Endothelial cell of umbilical vein (primary cell): ENCODE results near the gene IFT52.

Source experiments
- CTCF ChIP-seq, 2 donors: IDR thresholded peaks; 1 replicate in 1 of 2; 2 replicates in 1 of 2; pipeline ENCODE4 v1.5.1; 2011; ENCODE audit warnings: low read length in 2 of 2, mild to moderate bottlenecking in 2 of 2, moderate library complexity in 2 of 2, control low read depth in 1 of 2, inconsistent platforms in 1 of 2, low read depth in 1 of 2; ENCODE audit not compliant: insufficient read depth in 1 of 2; ENCODE audit errors: extremely low read depth in 1 of 2
- EZH2 ChIP-seq: IDR thresholded peaks from 2 replicates; pipeline ENCODE4 v1.6.1; 2012; ENCODE audit warnings: borderline replicate concordance, low read depth, mild to moderate bottlenecking, moderate library complexity, low read length, inconsistent platforms; ENCODE audit not compliant: severe bottlenecking
- GATA2 ChIP-seq: IDR thresholded peaks from 2 replicates; pipeline ENCODE4 v1.7.0; 2011; ENCODE audit warnings: low read depth, mild to moderate bottlenecking, moderate library complexity, mixed read lengths, low read length; ENCODE audit not compliant: insufficient read length, insufficient read depth
- JUN ChIP-seq: IDR thresholded peaks from 2 replicates; pipeline ENCODE4 v1.6.1; 2011; ENCODE audit warnings: borderline replicate concordance, low read depth; ENCODE audit not compliant: insufficient read length, insufficient read depth
- MAX ChIP-seq: IDR thresholded peaks from 2 replicates; pipeline ENCODE4 v1.6.1; 2011; ENCODE audit not compliant: insufficient read depth, insufficient read length
- POLR2A ChIP-seq: IDR thresholded peaks from 2 replicates; pipeline ENCODE4 v1.6.1; 2012; ENCODE audit warnings: low read depth, mild to moderate bottlenecking, control low read depth, low read length
- POLR2AphosphoS5 ChIP-seq: IDR thresholded peaks from 2 replicates; pipeline ENCODE4 v1.6.1; 2012; ENCODE audit warnings: low read depth, mild to moderate bottlenecking, control low read depth, low read length, moderate library complexity; ENCODE audit not compliant: insufficient read depth

GRCh38 chr20:43550456-43550855 is 40.3 kb upstream of the IFT52 start:
- TF ChIP-seq CTCF (IDR thresholded peaks at IDR 0.05; ENCODE audit: extremely low read depth in 1 of 2, insufficient read depth in 1 of 2, low read depth in 1 of 2, low read length in 2 of 2) (no peak), EZH2 (no peak), MAX (no peak), POLR2A (no peak), JUN (no peak), GATA2 (no peak), POLR2AphosphoS5 (no peak)
